Activated T-helper 1 cell treated with Interleukin-2 at 50 U/mL for 16 hours (primary cell): ENCODE measurements around the gene PPFIA4.

Experiments
- DNase-seq: peaks from one replicate; pipeline ENCODE4 v3.0.0-alpha.2; 2020; ENCODE audit warnings: low read depth

Gene PPFIA4

DNA sequence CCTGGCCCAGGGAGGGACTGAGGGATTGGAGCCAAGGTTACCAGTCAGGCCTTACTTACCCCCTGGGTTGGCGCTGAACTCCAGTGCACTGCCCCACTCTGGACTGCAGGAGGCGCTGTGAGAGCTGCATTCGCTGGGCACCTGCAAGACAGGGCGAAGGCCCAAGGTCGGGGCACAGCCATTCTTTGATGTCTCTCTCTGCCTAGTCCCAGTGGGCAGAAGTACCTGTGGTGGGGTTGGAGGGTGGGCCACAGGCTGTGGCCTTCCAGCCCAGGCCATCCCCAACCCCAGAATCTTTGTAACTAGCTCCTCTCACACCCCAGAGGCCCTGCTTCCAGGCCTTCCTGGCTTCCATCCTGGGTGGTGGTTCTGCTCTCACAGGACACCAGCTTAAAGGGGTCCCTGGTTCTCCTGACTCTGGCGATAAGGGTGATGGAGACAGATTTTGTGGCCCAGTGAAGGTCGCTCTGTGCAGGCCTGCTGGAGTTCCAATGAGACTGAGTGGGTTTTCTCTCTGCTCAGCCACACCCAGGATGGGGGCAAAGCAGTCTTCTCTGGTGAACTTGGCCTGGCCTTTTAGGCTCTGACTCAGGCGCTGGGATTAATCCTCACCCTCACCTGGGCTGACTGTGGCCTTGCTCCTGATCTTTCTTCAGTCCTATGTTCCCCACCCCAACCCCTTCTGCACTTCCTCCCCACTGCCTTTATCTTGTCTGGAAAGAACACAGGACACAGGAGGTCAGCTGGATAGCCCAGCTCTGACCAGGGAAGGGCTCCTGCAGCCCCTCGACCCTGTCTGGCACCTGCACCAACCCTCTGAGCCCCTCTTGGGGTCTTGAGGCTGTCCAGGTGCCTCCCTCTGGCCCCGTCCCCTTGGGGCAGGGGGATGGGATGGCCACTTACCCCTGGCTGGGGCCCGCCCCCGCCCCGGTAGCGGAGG lies 58.6 kb downstream of the PPFIA4 start:
- no peak for DNase-seq

DNA sequence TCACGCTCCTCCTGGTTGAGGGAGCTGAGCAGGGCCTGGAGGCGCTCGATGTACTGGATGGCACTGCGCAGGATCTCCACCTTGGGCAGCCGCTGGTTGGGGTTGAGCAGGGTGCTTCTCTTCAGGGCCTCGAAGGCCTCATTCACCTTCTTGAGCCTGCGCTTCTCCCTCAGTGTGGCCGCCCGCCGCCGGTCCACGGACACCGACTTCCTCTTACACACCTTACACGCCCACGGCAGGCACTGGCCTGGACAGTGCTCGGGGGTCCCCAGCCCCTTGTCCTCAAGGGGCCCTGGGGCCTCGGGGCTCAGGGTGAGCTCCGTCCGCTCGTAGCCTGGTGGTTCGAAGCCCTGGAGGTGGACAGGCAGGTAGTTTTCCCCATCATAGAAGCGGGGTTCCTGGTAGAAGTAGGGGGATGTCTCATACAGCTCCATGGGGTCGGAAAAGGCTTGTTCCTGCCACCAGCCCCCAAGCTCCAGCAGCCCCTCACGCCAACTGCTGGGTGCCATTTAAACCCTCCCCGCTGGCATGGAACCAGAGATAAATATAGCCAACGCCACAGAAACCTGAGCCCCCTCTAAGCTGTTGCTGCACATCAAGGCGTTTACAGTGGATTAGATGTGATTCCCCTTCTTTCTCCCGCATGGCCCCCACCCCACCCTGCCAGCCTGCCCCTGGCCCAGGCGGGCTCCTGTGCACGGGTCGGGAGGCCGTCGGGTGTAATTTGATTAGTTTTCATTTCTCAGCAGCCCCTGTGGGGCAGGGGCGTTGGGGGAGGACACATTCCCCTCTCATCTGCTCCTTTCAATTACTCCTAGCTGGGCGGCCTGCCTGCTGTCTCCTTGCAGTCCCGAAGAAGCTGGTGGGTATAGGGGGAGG lies 59.5 kb downstream of the PPFIA4 start, which contains the start of gene MYOG:
MYOG (minus strand) TSS at position 485 of the 879 bp plus-strand sequence; CDS start at position 434, 51 bp downstream.
- DNase-seq, result no peak

GRCh38 chr1:203086992-203087763 lies 60.9 kb downstream of the PPFIA4 start:
- no peak for DNase-seq

DNA sequence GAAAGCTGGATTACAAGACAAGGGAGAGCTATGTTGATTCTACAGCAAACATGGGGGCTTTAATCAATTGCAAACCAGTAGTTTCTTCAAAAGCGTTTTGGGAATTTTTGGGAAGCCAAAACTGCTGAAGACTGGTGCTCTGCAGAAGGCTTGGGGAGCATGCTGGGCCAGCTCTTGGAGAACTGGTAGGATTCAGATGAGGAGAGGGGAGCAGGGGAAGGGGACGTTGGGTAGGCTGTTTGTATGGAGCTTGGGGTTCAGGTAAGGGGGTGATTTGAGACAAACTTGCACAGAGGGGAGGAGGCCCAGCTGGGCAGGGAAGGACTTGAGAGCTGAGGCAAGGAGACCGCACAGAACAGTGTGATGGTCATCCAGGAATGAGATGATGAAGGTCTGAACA lies 62.1 kb downstream of the PPFIA4 start:
- DNase-seq, result no peak

- DNase-seq, result no peak
These were observed 62.8 kb downstream of the PPFIA4 start for GRCh38 chr1:203089001-203089650.

GRCh38 chr1:203089651-203090045 lies 63.4 kb downstream of the PPFIA4 start:
- DNase-seq, result no peak

GRCh38 chr1:203090421-203091198 lies 64.3 kb downstream of the PPFIA4 start:
- DNase-seq, result no peak

DNA sequence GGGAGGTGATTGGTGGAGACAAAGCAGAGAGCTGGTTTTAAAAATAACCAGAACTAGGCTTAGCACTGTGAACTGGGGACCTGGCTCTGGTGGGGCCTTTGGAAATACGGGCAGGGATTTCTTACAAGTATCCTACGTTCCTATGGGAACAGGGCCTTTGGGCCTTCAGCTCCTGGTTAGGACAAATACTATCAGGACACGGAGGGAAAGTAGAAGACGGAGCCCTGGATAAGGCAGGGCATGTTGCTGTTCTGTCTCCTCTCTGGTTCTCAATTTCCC lies 64.8 kb downstream of the PPFIA4 start:
- no peak for DNase-seq

GRCh38 chr1:203091761-203092330 lies 65.6 kb downstream of the PPFIA4 start:
- DNase-seq, result no peak

DNA sequence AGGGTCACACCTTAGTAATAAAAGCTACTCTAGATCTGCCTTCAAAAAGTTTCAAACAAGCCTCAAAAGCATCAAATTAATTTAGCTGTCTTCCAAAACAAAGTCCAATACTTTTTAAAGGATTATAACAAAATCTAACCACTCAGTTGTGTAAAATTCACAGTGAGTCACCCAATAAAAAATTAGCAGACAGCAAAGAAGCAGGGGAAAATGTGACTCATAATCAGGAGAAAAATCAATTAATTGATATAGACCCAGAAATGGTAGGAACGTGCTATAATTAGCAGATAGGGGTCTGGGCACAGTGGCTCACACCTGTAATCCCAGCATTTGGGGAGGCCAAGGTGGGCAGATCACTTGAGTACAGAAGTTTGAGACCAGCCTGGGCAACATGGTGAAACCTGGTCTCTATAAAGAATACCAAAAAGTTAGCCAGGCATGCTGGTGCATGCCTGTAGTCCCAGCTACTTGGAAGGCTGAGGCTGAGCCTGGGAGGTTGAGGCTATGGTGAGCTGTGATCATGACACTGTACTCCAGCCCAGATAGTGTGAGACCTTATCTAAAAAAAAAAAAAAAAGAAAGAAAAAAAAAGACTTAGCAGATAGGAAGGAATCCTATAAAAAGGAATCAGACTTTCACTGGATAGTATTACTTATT lies 67.6 kb downstream of the PPFIA4 start:
- DNase-seq, result no peak

DNA sequence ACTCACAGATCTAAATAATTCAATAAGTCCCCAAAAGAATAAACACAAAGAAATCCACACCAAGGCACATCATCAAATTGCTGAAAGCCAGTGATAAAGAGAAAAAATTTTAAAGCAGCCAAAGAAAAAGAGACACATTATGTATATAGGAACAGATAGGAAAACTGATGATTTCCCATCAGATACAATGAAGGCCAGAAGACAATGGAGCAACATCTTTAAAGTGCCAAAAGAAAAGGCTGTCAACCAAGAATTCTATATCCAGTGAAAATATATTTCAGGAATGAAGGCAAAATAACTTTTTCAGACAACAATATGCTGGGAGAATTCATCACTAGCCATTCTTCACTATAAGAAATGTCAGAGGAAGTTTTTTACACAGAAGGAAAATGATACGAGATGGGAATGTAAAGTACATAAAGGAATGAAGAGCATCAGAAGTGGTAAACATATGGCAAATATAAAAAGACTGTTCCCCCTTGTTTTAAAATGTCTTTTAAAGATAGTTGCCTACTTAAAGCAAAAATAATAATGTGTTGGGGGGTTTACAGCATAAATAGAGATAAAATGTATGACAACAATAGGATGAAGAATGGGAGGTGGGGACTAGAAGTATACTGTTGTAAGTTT lies 68.9 kb downstream of the PPFIA4 start:
- no peak for DNase-seq

DNA sequence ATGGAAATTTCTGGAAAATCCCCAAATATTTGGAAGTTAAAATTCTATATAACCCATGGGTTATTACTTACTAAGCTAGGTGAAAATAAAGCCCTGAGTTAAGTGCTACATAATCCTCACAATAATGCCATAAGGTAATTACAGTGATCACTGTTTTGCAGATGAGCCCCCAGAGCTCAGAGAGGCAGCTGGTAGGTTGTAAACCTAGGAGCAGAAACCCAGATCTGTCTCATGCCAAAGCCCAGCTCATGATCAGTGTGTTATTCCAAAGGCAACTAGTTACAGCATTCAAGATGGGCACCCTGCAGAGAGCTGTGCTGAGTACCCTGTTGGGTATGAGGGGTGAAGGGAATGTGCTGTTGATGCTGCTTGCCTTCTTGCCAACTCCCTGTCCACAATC lies 70.3 kb downstream of the PPFIA4 start:
- DNase-seq, result no peak

GRCh38 chr1:203097001-203097400 lies 70.7 kb downstream of the PPFIA4 start:
- DNase-seq, result no peak

GRCh38 chr1:203098445-203098844 lies 72.2 kb downstream of the PPFIA4 start:
- no peak for DNase-seq

GRCh38 chr1:203098914-203099520 lies 72.7 kb downstream of the PPFIA4 start:
- DNase-seq, result no peak

DNA sequence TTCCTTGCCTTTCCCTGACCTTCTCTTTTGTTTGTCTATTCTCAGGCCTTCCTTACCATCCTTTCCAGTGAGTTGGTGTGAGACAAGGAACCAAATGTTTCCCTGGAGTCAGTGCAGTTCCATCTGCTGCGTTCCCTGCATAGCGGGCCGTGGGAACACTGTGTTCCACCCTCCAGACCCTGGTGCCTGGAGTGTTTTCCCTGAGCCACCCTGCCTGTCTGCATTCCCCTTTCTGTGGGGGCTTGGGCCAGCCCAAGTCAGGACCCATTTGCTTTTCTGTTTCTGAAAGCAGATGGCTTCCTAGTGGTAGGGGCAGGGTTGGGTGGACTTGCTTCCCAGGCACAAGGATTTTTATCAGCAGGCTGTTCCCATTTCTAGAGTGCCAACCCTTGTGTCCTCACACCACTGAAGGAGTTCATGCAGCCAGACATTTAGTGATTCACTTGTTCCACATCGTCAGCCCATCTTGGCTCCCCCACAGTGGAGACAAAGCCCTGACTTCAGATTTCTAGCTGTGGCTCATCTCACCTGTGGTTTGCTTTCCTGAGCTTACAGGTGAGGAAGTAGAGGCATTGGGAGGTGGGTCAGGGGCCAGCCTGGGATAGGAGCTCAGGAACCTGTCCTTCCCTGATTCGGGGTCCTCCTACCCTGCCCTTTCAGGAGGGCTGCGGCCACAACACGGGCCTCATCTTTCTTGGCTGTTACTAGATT lies 73.7 kb downstream of the PPFIA4 start:
- no peak for DNase-seq

DNA sequence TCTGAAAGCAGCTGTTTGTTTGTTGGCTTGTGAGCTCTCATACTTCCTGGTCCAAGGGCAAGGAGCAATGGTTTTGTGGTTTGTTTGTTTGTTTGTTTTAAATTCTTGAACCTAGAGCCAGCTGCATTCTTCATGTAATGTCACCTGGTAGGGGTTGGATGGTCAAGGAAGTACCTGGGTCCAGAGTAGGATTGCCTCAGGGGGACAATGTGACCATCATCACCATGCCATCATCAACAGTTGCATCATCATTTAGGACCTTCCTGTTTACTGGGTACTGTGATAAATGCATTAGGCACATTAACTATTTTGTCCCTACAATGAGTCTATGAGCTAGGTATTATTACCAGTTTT lies 74.2 kb downstream of the PPFIA4 start:
- DNase-seq, result no peak

DNA sequence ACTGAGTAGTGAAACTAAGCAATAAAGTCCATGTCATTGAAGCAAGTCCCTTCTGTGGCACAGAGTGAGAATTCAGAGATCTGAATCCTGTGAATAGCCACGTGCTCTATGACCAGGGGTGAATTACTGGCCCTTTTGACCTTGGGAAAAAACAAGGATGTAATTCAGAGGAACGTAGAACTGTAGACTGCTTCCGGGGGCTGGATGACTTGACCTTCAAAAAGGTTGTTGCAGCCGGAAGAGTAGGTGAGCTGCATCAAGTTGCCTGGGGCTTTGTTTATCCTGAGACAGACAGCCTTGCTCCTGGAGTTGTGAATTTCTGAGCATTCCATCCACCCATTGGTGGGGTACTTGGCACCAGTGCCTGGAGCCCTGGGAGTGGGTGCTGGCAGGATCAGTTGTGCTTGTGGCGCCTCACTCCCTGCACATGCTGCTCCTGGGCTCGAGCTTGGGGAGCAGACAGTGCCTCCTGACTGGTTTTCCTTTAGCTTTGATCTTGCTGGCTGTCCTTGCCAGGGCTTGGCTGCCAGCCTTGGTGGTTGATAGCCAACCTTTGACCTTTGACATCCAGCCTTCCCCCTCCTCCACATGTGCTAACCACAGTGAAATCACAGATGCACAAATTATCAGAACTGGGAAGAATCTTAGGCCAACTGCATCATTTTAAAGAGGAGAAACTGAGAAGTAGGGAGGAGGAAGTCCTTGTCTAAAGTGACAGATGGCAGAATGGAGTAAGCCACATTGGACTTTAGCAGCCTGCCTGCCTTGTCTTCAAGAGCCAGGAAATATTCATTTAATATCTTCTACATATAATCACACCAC lies 75.7 kb downstream of the PPFIA4 start:
- no peak for DNase-seq
